Tibial nerve (tissue), 4 donors: ENCODE data around the gene NRXN3. TPM values are rescaled to one million over a fixed set of nuclear protein-coding genes. Genes with fewer than 3 reads are reported as not detected.

Experiments
- DNase-seq, 2 donors: peaks; one replicate each; pipeline ENCODE4 v3.0.0-alpha.2; 2019; ENCODE audit warnings: low spot score in 2 of 2
- H3K27ac ChIP-seq, 4 donors: fragments of 200-600 bp; sonication (generic) in 3 of 4; one replicate each; pipeline ENCODE4 v1.5.1; 2017 to 2019; ENCODE audit warnings: mild to moderate bottlenecking in 1 of 4
- H3K27me3 ChIP-seq, 2 donors: fragments of 200-600 bp; sonication (generic) in 1 of 2; one replicate each; pipeline versions ENCODE4 v1.5.1 to v1.6.0; 2017 to 2019
- H3K36me3 ChIP-seq, 3 donors: fragments of 200-600 bp; sonication (generic); one replicate each; pipeline ENCODE4 v1.5.1; 2018 to 2019
- H3K4me1 ChIP-seq, 4 donors: fragments of 200-600 bp; sonication (generic) in 3 of 4; one replicate each; pipeline ENCODE4 v1.5.1; 2017 to 2019
- H3K4me3 ChIP-seq, 4 donors: fragments of 200-600 bp; sonication (generic) in 3 of 4; one replicate each; pipeline ENCODE4 v1.5.1; 2017 to 2019; ENCODE audit warnings: mild to moderate bottlenecking in 1 of 4, moderate library complexity in 1 of 4
- H3K9me3 ChIP-seq, 4 donors: fragments of 200-600 bp; sonication (generic) in 3 of 4; one replicate each; pipeline ENCODE4 v1.5.1; 2017 to 2019
- EP300 ChIP-seq, 2 donors: sonication (generic); formaldehyde crosslinking; IDR thresholded peaks; one replicate each; pipeline ENCODE4 v1.6.1; 2017; ENCODE audit warnings: antibody characterized with exemption in 2 of 2, mild to moderate bottlenecking in 1 of 2
- POLR2A ChIP-seq, 2 donors: fragments of 450-650 bp; IDR thresholded peaks; one replicate each; pipeline ENCODE4 v1.6.1; 2017; ENCODE audit warnings: antibody characterized with exemption in 2 of 2, mild to moderate bottlenecking in 2 of 2, moderate library complexity in 2 of 2
- WGBS, 2 donors: methylation state at CpG; one replicate each; pipeline ENCODE4 v1.1.5; 2018; 5-methylcytosine and 5-hydroxymethylcytosine counted together
- total RNA-seq, 4 donors: library from RNA; depleted of rRNA; stranded (reverse); fragments of >200 nt; gene quantifications; one replicate each; pipeline ENCODE4 v1.1.0, GENCODE V29; 2016
- TF ChIP-seq, protein P1 (sequence below), 5 experiments: fragments of 200-600 bp in 3 of 5; fragments of 450-650 bp in 2 of 5; sonication (generic) in 3 of 5; IDR thresholded peaks; one replicate each; pipeline ENCODE4 v1.5.1; 2016 to 2019; ENCODE audit warnings: antibody characterized with exemption in 5 of 5, mild to moderate bottlenecking in 3 of 5, moderate library complexity in 2 of 5

NRXN3 gene
- total RNA-seq, 4 donors from 2014 or later = 16.7 to 52.2 (median 19.7) TPM

DNA sequence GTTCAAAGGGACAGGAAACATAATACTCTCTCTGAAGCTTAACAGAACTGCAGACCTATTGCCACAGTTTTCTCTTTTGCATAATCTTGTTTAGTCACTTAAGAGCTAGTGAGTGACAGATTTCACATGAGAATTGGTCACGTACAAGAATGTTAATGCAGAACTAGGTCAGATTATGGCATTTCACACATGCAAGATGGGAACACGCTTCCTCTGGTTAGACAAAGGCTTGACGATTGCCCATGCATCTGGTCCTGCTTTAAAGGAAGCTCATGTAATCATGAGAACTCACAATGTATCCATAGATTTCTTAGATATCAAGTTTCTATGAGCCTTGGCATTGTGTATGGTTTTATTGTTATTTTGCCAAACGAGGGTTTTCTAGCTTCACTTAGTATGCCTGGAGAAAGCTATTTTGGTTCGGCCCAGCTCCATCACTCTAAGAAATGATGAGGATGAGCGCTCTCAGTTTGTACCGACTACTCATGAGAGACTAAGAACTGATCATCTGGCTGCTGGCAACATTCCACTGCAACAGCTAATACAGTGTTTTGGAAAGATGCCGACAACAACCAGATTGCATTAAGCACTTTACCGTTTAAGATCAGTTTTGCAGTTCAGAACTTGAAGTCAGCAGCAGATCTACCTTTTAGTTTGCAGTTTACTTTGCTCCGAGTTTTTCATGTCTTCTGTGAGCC lies 1661.2 kb downstream of the NRXN3 start:
- Histone ChIP-seq H3K27me3 (no peaks in the 10 kb centered on the region), H3K4me1 (peaks cover 0 to 12% (median 0%) of the 10 kb centered on the region in 4 donors), H3K27ac (no peak overlapping the region), H3K9me3 (no peaks in the 10 kb centered on the region), H3K36me3 (no peaks in the 10 kb centered on the region), H3K4me3 (no peak overlapping the region)
- 51 to 52% methylated on average over 10 of the region's 10 CpGs for WGBS, 2 donors
- no peak for DNase-seq
- TF ChIP-seq EP300 (IDR thresholded peaks at IDR 0.05) = no peak
- no peak for TF ChIP-seq POLR2A (IDR thresholded peaks at IDR 0.05)
- TF ChIP-seq, protein P1, sequence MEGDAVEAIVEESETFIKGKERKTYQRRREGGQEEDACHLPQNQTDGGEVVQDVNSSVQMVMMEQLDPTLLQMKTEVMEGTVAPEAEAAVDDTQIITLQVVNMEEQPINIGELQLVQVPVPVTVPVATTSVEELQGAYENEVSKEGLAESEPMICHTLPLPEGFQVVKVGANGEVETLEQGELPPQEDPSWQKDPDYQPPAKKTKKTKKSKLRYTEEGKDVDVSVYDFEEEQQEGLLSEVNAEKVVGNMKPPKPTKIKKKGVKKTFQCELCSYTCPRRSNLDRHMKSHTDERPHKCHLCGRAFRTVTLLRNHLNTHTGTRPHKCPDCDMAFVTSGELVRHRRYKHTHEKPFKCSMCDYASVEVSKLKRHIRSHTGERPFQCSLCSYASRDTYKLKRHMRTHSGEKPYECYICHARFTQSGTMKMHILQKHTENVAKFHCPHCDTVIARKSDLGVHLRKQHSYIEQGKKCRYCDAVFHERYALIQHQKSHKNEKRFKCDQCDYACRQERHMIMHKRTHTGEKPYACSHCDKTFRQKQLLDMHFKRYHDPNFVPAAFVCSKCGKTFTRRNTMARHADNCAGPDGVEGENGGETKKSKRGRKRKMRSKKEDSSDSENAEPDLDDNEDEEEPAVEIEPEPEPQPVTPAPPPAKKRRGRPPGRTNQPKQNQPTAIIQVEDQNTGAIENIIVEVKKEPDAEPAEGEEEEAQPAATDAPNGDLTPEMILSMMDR (IDR thresholded peaks at IDR 0.05) = no peak

DNA sequence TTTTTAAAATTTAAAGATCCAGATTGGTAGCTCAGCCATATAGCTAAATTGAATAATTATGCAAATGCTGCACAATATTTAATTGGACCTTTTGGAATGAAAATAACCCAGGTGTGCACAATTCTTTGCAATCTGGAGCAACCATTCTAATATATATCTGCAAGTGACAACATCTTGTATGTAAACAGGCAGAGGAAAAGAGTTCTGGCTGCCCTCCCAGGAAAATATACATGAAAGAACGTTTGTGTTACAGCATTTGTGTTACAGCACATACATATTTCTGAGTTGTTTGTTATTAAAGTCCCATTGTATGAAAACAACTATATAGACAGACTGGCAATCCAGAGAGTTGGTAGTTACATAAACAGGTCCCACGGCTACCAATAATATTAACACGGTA lies 1663.6 kb downstream of the NRXN3 start:
- no peak overlapping the region for H3K27ac ChIP-seq

DNA sequence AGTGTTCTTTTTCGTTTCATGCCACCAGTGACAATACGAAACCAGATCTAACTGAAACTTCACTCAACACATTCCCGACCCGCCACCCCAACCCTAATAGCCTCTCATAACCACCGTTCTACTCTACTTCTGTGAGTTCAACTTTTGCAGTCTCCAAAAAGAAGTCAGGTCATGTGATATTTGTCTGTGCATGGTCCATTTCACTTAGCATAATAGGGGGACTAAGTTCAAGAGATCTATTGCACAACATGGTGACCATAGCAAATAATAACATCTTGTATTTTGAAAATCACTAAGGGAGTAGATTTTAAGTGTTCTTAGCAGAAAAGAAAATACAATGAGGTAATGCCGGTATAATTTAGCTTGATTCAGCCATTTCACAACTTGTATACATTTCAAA lies 1664.7 kb downstream of the NRXN3 start:
- Histone ChIP-seq H3K27ac (no peak overlapping the region), H3K27me3 (no peaks in the 10 kb centered on the region), H3K9me3 (no peaks in the 10 kb centered on the region), H3K4me1 (peaks cover 0 to 13% (median 0%) of the 10 kb centered on the region in 4 donors), H3K4me3 (no peak overlapping the region), H3K36me3 (no peaks in the 10 kb centered on the region)
- TF ChIP-seq POLR2A (IDR thresholded peaks at IDR 0.05) (no peak), EP300 (IDR thresholded peaks at IDR 0.05) (no peak)
- TF ChIP-seq, protein P1 (IDR thresholded peaks at IDR 0.05) = no peak
- no peak for DNase-seq
- 93 to 94% methylated on average over 6 of the region's 6 CpGs for WGBS, 2 donors

More for the DNA sequence above, 1663.6 kb downstream of the NRXN3 start:
- Histone ChIP-seq H3K4me3 (no peak overlapping the region), H3K27me3 (no peaks in the 10 kb centered on the region), H3K9me3 (no peaks in the 10 kb centered on the region), H3K4me1 (peaks cover 0 to 13% (median 0%) of the 10 kb centered on the region in 4 donors), H3K36me3 (no peaks in the 10 kb centered on the region)
- TF ChIP-seq POLR2A (IDR thresholded peaks at IDR 0.05) (no peak), EP300 (IDR thresholded peaks at IDR 0.05) (no peak)
- TF ChIP-seq, protein P1 (IDR thresholded peaks at IDR 0.05) = no peak
- DNase-seq = no peak
- 33 to 47% methylated on average over 3 of the region's 3 CpGs for WGBS, 2 donors

DNA sequence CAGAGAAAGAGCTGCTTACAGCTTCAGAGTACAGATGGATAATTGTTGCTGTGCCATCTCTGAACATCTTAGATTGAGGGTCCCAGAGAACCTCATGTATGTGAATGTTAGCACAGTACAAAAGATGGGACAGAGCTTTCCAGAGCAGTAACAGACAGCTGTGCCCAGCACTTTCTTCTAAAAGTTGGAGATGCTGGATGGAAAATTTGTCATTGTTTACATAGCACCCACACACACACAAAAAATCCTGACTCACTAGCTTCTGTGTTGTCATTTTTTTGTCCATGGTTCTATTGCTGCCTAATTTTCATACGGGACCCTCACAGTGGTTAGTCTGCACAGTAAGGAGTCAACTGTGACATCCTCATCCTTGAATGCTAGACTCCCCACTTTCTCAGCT lies 1666.4 kb downstream of the NRXN3 start:
- Histone ChIP-seq H3K4me3 (no peak overlapping the region), H3K27me3 (no peaks in the 10 kb centered on the region), H3K36me3 (no peaks in the 10 kb centered on the region), H3K27ac (no peak overlapping the region), H3K4me1 (peaks cover 0 to 13% (median 0%) of the 10 kb centered on the region in 4 donors), H3K9me3 (no peaks in the 10 kb centered on the region)
- TF ChIP-seq POLR2A (IDR thresholded peaks at IDR 0.05) = no peak
- TF ChIP-seq, protein P1 (IDR thresholded peaks at IDR 0.05) = no peak
- TF ChIP-seq EP300 (IDR thresholded peaks at IDR 0.05) = no peak
- DNase-seq = no peak
- WGBS, 2 donors = 44 to 48% methylated on average over 1 of the region's 1 CpG

DNA sequence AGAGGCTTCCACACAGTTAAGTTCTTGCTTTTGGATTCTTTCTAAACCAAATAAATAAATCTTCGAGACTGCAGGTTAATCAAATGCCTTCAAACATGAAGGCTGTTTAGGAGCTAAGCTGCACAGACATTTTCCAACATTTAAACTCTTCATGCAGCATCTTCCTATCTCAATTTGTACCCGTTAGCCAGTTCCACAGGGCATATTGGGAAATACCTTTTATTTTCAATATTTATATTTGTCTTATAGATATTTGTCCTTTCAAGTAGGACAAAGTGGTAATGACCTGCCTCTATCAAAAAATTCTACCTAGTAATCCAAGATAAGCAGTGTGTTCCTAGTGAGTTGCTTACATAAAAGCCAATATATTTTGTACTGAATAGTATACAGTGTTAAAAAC lies 1667.5 kb downstream of the NRXN3 start:
- TF ChIP-seq EP300 (IDR thresholded peaks at IDR 0.05) (no peak), POLR2A (IDR thresholded peaks at IDR 0.05) (no peak)
- TF ChIP-seq, protein P1 (IDR thresholded peaks at IDR 0.05) = no peak
- WGBS, 2 donors = 77 to 84% methylated on average over 2 of the region's 2 CpGs
- Histone ChIP-seq H3K27ac (no peak overlapping the region), H3K27me3 (no peaks in the 10 kb centered on the region), H3K4me1 (peaks cover 0 to 13% (median 0%) of the 10 kb centered on the region in 4 donors), H3K36me3 (no peaks in the 10 kb centered on the region), H3K9me3 (no peaks in the 10 kb centered on the region), H3K4me3 (no peak overlapping the region)
- no peak for DNase-seq
